Measurements from ENCODE around the gene SLC43A1.

SLC43A1 gene

DNA sequence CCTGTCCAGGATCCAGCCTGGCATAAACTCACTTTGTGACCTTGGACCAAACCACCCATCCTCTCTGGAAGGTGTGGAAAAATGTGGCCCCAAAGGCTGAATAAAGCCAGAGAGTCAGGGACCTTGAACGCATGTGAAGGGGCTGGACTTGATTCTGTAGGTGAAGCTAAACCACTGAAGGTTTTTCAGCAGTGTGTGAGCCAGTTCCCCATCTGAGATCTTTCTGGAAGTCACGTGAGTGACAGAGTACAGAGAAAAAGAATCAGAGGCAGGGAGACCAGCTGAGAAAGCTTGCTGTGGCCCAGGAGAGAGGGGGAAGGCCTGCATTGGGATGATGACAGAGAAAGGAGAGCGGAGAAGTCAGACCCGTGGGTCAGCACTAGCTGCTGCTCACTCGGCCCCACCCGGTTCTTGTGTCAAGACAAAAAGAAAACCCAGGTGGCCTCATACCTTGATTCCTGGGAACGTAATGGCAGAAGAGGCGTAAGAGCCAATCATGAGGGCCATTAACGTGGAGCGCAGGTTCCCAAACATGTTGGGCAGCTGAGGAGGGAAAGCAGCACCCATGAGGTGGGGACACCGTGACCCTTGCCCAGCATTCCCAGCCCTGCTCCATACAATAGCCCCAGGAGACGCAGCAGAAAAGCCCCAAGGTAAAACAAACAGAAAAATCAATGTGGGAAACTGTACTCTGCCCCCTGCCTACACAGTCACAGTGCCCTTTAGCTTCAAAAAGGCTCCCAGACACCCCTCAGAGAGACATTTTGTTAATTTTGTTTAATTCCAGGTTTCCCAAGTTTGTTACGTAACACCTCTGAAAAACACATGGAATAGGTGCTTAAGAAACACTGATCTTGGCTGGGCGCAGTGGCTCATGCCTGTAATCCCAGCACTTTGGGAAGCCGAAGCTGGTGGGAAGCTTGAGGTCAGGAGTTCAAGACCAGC is 17.9 kb downstream of the SLC43A1 start:
- DNase-seq = no peak

DNA sequence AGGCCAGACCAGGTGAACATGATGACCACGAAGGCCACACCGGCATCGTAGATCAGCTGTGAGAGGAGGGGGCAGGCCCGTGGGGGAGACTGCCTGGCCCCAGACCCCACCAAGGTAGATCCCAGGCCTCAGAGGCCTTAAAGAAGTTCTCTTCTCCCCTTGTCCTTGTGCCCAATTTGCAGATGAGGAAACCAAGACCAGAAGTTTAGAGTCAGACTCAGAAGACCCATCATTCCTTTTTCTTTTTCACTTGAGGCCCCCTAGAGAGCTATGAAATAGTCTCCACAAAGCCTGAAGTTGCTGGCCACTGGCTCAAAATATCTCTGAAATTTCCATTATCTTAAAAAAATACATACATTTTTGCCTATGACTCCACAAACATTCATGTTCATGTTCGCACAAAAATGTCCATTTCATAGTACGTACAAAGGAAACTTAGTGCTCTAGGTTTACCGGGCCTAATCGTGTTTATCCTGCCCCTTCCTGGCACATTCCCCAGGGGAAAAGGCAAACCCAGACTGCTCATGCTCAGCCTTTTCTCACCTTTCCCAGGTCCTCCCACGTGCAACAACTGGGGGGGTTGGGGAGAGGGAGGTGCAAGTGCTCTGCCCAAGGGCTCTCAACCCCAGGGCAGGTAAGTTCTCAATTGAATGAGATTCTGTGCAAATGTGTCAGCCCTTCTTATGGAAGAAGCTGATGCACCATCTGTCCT is 19.2 kb downstream of the SLC43A1 start:
- no peak for DNase-seq

DNA sequence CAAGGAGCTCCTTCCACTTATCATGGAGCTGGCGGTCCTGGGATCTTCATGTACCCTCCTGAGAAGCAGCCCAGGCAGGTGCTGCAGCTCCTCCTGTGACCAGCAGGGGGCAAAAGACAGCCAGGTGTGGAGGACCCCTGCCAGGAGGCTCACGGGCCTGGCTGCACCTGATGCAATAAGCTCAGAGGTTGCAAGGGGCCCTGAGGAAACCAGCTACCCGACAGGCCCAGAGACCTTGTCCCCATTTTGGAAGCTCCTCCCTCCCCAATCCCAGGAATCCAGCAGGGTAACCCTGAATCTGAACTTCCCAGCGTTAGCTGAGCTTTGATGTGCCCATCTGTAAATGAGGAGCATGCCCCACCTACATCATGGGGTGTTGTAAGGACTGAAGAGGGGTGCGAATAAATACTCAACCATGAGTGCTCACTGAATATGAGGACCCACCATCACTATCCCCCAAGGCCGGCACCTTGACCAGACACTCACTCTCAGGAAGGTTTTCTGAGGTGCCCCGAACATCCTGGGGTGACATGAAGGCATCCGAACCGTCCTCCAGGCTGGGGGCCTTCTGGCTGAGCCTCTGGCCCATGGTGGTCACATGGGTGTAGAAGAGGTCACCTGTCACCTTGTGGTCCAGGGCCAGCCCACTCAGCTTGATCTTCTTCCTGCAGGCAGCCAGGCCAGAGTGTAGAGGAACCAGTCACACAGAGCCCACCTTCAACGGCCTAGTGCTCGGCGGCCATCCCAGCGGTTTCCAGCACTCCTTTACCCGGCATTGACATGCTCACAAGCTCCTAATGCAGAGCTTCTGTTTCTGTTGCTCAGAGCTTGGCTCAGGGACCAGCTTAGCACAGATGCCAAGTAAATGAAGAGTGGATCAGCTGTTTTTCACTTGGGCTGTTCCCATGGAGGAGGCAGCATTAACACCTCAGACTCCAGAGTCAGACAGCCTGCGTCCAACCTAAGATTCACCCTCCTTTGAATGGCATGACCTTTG is 21.7 kb downstream of the SLC43A1 start:
- DNase-seq = no peak

DNA sequence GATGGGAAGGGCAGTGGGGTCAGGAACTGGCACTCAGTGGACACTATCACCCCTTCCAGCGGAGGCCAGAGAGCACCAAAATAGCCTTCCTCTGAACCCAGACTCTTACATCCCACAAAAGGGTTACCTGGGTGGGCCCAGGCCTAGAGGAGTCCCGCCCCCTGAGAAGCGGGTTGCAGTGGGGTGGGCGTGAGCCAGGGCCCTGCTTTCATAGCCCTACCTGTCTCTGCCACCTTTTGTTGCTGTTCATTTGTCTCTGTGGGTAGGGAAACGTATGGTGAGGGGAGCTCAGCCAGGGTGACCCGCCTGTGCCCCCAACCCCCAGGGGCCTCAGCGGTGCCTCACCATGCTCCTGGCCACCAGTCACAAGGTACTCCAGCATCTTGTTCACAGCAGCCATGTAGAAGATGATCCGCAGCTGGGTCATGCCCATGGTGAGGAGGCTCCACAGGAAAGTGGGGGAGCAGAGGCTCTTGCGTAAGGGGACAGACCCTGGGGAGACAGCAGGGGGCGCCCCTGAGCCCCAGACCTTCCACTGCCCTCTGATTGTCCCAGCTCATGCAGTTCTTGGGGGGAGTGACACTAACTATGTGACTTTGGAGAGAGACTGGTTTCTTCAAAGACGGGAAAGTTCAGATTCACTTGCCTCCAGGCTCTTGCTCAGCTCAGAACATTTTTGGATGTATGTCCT is 24.0 kb downstream of the SLC43A1 start:
- DNase-seq = no peak

DNA sequence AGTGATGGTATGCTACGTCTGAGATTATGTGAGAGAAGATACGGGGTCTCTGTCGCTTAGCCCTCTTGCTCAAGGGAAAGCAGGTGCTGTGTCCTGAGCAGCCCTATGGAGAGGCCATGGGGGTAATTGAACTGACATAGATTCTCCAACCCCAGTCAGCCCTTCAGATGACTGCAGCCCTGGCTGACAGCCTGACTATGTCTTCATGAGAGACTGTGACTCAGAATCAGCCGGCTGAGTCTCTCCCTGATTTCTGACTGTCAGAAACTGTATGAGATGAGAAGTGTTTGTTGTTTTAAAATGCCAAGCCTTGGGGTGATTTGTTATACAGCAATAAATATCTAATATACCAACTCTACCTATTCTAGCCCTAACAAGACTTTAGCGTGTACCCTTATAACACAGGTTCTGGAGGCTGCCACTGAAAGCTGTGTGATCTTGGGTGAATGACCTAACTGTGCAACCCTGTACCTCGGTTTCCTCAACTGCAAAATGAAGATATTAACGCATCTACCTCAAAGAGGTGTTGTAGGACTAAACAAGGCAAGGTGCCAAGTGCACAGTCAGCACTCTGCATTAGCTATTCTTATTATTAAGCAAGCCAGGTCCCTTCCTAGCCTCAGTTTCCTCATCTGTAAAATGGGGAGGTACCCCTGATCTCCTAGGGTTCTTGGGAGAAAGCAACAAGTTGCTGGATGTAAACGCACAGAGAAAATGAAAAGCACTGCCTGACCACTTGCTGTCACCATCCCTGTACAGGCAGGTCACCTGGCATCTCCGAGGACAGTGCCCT is 24.9 kb downstream of the SLC43A1 start:
- no peak for DNase-seq

DNA sequence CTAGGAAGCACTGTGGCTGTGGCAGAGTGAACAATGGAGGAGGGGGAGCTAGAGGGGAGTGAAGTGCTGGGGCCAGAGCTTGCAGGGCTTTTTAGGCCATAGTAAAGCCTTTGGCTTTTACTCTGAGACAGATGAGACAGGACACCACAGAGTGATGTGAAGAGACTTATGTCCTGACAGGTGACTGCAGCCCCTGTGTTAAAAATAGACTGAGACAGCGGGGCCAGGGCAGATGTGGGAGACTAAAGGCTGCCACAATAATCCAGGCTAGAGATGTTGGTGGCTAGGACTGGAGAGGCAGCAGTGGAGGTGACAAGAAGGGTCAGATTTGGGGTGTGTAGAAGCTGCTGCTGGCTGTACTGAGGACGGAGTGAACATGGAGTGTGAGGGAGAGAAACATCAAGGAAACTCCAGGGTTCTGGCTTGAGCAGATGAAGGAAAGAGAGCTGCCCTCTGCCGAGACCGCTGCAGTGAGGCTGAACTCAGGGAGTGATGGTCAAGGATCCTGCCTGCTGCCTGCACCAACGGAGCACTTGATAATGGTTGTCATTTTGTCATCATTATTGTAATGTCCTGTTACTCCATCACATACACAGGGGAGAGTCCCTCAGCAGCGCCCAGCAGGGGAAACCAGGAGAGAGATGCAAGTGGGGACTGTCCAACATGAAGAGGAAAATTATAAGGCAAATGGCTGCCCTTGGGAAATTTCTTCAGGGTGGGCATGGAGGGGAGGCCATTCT is 27.4 kb downstream of the SLC43A1 start:
- DNase-seq = no peak

DNA sequence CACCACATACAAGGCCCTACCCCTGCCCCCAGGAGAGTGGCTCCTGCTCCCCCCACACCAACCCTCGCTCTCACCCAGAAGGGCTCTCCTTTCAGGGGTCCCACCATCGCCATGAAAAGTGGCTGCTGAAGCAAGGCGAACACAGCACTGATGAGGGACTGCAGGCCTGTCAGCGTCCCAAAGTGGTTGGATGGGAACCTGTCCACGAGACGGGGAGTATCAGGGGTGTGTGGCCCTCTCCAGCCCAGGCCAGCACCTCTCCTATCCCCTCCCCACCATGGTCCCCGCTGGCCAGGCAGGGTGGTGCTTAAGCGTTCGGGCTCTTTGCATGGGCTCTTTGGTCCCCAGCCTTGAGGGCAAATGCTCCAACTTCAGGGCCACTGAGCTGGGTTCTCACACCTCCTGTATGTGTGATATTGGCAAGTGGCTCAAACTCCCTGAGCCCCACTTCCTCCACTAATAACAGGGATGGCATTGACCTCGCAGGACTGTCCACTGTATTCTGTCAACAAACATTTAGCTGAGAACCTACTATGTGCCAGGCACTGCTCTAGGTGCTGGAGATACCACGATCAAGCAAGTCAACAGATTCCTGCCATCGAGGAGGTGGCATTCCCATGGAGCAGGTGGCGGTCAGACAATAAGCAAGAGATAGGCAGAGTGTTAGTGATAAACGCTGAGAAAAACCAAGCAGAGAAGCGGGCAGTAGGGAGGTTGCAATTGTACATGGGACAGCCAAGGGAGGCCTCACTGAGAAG is 28.3 kb downstream of the SLC43A1 start:
- DNase-seq = no peak

DNA sequence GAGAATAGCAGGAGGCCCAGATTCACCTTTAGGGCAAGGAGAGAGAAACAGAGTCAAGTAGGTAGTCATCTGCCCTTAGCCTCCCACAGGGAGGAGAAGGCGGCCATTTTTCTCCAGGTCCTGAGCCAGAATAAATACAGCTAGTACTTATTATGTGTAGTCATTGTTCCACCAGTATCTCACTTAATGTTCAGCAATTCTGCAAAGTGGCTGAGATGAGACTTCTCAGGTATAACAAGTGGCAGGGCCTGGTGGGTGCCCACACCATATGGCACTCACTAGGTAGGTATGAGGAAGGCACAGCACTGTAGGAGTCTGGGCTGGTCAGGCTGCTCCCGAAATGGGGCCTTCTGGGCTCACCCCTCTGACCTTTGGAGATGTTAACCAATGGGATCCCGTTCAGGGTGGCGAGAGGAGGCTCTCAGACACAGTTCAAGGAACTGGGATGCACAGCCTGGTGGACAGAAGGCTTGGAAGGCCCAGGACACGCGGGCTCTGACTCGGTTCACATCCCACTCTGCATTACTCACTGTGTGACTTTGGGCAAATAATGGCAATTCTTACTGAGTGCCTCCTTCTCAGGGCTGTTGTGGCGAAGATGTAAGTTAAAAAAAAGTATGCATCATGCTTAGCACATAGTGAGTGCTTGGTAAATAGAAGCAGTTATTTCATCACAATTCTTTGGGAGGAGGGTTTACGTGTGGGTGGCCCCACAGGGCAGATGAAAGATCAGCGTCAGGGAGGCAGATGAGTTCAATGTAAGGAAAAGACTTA is 30.1 kb downstream of the SLC43A1 start:
- DNase-seq = no peak

DNA sequence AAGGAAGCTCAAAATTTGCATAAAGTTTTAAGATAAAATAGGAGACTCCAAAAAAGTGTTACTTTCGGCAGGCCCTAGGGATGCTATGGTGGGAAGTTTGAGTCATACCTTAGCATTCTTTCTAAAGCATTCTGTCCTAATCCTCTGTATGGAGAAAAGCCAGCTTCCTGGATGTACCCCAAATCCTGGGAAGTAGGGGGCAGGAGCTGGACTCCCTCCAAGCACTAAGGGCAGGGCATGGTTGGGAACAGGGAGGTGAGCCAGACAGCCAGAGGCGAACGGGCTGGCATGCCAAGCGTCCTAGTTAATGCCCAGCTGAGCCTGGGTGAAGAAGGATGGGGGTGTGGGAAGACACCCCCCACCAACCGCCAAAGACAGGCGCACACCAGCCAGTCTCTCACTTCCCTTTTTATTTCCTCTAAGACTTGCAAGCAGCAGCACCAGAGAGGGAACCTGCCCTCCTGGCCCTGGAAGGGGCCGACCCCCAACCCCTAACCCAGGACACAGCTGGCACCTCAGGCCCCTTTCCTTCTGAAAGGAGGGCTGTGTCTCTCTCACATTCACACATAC is 31.3 kb downstream of the SLC43A1 start:
- no peak for DNase-seq

DNA sequence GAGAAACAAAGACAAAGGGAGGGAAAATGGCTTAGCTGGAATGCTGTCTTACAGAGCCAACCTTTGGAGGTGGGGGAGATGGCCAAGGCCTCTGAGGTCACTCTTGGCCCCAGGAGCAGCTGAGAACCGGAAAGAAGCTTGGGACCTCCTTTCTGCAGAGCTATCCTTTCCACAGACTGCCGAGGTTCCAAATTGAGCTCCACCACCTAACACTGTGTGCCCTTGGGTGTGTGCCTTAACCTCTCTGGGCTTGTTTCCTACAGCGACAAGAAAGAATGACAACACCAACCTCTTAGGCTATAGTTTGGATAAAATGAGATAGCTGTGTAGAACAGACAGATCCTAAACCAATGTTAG is 32.0 kb downstream of the SLC43A1 start:
- DNase-seq = no peak

DNA sequence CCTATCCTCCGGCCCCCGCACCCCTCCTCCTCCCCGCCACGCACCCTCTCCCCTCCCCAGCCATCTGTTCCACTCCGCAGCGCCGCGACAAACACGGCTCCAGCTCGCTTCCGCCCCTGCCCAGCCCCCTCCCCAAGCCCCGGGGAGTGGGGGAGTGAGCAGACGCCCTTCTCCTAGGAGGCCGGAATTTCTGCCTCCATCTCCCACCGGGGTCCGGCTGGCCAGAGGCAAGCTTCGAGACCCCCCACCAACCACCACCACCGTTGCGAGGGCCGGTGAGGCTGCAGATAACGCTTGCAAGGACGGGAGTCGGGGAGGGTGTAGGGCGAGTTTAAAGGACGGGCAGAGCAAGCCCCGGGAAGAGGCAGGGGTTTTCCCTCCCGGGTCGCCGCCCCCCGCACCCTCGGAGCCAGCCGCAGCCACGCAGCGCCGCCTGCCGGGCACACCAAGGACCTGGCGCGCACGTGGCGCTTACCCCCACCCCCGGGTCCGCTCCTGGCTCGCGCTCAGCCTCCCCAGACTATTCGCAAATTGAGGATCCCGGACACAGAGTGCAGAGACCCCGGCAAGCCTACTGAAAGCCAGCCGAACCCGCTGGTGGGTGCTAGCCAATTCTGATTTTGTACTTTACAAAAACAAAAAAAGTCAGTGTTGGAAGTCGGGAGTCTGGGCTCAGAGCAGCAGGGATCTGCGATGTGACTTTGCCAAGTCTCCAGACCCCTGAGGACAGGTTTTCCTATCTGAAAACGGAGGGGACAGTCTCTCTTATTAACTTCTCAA is 32.5 kb downstream of the SLC43A1 start:
- no peak for DNase-seq

DNA sequence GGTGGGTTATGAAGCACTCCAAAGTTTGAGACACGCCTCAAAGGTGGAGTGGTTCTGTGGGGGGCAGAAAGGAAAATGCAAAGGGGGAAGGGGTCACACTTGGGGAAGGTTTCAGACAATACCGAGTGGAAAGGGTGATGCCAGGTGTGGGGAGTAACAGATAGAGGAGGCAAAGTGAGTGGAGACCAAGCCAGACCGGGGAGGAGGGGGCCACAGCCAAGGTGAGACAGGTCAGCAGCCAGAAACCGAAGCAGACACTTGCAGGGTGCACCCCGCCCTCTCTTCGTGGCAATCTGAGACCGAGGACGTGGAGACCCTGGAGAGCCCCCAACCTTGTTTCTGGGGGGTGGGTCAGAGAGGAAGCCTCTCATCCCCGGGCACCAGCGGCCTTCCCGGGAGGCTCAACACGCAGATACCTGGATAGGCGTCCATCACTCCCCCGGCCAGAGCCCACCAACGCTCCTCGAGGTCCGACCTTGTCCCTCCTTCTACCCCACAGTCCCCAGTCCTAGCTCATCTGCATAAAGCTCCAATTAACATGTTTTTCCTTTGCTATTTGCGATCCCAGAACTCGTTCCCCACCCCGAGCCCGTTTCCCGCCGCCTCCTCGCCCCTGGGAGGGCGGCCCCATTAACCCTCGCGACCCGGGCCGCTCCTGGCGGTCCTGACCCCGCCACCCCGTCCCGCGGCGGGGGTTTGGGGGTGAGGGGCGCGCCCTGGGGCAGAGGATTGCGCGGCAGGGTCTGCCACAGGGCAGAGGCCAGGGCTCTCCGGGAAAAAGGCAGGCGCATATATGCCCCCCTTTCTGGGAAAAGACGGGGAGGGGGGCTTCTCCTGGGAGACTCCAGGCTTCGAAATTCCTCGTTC is 33.4 kb downstream of the SLC43A1 start:
- DNase-seq = no peak

DNA sequence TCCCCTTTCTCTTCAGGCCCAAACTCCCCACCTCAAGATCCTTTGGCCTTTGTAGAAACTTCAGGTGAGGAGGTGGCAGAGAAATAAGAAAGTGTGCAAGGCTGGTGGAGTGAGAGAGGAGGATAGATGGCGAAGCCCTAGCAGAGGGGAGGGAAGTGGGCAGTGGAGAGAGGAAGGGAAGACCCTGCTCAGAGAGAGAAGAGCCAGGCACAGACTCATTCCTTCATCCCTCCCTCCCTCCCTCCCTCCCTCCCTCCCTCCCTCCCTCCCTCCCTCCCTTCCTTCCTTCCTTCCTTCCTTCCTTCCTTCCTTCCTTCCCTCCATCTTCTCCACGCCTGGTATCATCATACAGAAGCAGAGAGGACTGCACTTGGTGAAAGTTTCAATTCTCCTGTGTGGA is 34.2 kb downstream of the SLC43A1 start:
- no peak for DNase-seq

DNA sequence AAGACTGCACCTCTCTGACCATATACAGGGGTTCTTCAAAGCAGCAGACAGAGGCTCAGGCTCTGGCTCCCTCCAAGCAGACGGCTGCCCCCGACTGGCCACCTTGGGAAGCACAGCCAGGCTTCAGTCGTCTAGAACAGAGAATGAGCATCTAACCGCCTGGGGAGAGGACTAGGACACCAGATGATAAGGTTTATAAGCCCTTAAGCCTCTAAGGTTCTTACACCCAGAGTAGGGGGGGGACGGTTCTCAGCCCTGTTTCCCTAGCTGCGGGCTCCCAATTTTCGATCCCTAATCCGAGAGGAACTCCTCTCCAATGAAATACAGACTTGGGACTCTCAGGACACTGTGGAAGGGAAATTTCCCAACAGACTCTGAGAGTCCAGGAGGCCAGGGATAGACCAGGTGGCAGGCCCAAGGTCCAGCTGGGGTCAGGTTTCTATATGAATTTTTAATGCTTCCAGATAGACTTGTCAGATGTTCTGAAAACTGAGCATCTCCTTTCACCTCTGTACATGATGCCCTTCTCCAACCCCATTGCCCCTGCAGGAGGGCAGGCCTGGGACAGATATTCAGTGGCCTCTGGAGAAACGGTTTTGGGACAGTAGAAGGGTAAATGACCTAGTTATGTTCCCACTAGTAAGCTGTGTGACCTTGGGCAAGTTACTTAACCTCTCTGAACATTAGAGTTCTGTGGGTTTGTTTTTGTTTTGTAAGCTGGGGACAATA is 34.9 kb downstream of the SLC43A1 start:
- peak in 1 of 2 experiments; percentile 7 for DNase-seq

DNA sequence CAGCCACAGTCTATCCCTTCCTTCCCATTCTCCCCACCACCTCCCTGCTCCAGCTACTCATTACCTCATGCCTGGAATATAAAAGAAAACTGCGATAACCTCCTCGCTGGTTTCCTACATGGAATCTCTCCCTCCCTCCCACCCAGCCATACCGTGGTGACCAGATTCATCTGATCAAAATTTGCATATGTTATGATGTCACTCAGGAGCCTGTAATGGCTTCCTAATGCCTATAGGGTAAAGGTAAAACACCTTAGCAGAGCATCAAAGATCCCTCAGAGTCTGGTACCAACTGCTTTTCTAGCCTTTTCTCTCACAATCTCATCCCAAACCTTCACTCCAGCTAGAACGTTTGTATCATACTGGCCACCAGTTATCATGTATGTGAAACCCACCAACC is 35.6 kb downstream of the SLC43A1 start:
- DNase-seq = no peak

DNA sequence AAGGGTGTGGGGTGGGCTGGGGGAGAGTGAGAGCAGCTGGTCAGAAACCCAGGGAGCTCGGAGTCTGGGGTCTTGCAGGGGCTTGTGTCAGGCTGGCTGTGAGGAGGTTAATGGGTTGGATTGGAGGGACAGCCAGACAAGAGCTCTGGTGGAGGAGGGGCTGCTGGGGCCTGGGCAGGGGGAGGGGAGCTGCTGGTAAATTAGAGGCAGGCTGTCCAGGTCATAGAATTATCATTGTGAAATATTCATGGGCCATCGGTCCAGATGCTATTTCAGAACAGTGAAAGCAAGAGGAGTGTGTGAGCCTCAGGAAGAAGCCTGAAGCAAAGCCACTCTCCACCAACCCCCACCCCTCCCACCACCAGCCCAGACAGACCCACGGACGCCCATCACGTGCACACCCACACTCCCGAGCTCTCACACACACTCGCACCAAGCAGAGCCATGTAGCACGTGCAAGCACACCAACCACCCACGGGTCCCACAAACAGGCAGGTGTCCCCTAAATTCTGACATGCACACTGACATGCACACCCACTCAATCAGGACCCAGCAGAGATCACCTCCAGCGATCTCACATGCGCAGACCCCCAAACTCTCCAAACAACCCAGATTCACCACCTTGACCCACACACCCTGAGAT is 36.4 kb downstream of the SLC43A1 start:
- no peak for DNase-seq

All from SHP77 (cell line).